IMR-90 (cell line): ENCODE measurements around the gene ISG20L2. TPM values are rescaled to one million over a fixed set of nuclear protein-coding genes. Genes with fewer than 3 reads are reported as not detected.
"Not testable (repeated sequence)": the region's sequence is repeated elsewhere in the genome, so short reads cannot be mapped to it uniquely, and the experiment has no call there.

Source experiments
- ATAC-seq: fragments of 200-7000 bp; cut with Tn5 transposase; 2 replicates; pipeline ENCODE4 v1.9.1; 2020; ENCODE audit warnings: low read depth, mild to moderate bottlenecking, moderate library complexity
- BruUV-seq: library from RNA; stranded (reverse); fragments of 400-500 nt; replicated peaks from 2 replicates; lab custom pipeline; 2021; lab: Mats Ljungman, UMichigan
- CTCF ChIA-PET: fragments of 300-600 bp; formaldehyde crosslinking; extraction: SDS; loops from one replicate; lab custom pipeline; 2021; ENCODE audit warnings: antibody characterized with exemption; lab: Yijun Ruan, JAX
- POLR2A ChIA-PET: fragments of 300-600 bp; sonication (Branson Sonifier 250); formaldehyde crosslinking; loops from one replicate; lab custom pipeline; 2022; ENCODE audit warnings: antibody characterized with exemption; ENCODE audit not compliant: unreplicated experiment; lab: Charles Lee
- DNase-seq: peaks from one replicate; pipeline ENCODE4 v3.0.0; 2013
- H2AFZ ChIP-seq: replicated peaks from 2 replicates; pipeline ENCODE3; 2013; ENCODE audit warnings: low read length, mild to moderate bottlenecking; ENCODE audit not compliant: poor library complexity
- H2AK5ac ChIP-seq: 2 replicates; pipeline ENCODE4 v1.6.1; 2013; ENCODE audit warnings: low read depth, low read length, inconsistent platforms
- H2AK9ac ChIP-seq: replicated peaks from 2 replicates; pipeline ENCODE3; 2013; ENCODE audit warnings: mild to moderate bottlenecking, low read depth, low read length, moderate library complexity; ENCODE audit not compliant: poor library complexity
- H2BK120ac ChIP-seq: 2 replicates; pipeline ENCODE4 v1.6.1; 2013; ENCODE audit warnings: low read depth, low read length, inconsistent platforms
- H2BK15ac ChIP-seq: 3 replicates; pipeline ENCODE4 v1.6.1; 2013; ENCODE audit warnings: low read depth, low read length, inconsistent platforms
- H2BK20ac ChIP-seq: 2 replicates; pipeline ENCODE4 v1.6.1; 2013; ENCODE audit warnings: low read depth, mild to moderate bottlenecking, inconsistent platforms, low read length, moderate library complexity
- H2BK5ac ChIP-seq: 2 replicates; pipeline ENCODE4 v1.6.1; 2013; ENCODE audit warnings: mild to moderate bottlenecking, low read depth, low read length, inconsistent platforms; ENCODE audit not compliant: poor library complexity, severe bottlenecking
- H3K14ac ChIP-seq: replicated peaks from 2 replicates; pipeline ENCODE4 v1.6.1; 2013; ENCODE audit warnings: low read depth, low read length, inconsistent platforms
- H3K18ac ChIP-seq: 2 replicates; pipeline ENCODE4 v1.6.1; 2013; ENCODE audit warnings: low read depth, low read length, control low read depth
- H3K23ac ChIP-seq: 2 replicates; pipeline ENCODE4 v1.6.1; 2013; ENCODE audit warnings: low read depth, low read length, inconsistent platforms
- H3K27ac ChIP-seq: 2 replicates; pipeline ENCODE4 v1.5.1; 2013; ENCODE audit warnings: mild to moderate bottlenecking, control low read depth, low read length; ENCODE audit not compliant: insufficient read depth
- H3K27me3 ChIP-seq: 2 replicates; pipeline ENCODE4 v1.6.1; 2013; ENCODE audit warnings: low read length; ENCODE audit not compliant: control insufficient read depth, insufficient read depth
- H3K36me3 ChIP-seq: 2 replicates; pipeline ENCODE4 v1.6.1; 2013; ENCODE audit warnings: low read length, mixed read lengths; ENCODE audit not compliant: control insufficient read depth, insufficient read depth
- H3K4ac ChIP-seq: 2 replicates; pipeline ENCODE4 v1.6.1; 2013; ENCODE audit warnings: low read depth, low read length, inconsistent platforms
- H3K4me1 ChIP-seq: 2 replicates; pipeline ENCODE4 v1.6.1; 2013; ENCODE audit warnings: low read length, mixed read lengths; ENCODE audit not compliant: control insufficient read depth, insufficient read depth
- H3K4me2 ChIP-seq: 2 replicates; pipeline ENCODE4 v1.6.1; 2013; ENCODE audit warnings: low read depth, mild to moderate bottlenecking, control low read depth, low read length, moderate library complexity
- H3K4me3 ChIP-seq: 2 replicates; pipeline ENCODE4 v1.5.1; 2013; ENCODE audit warnings: low read depth, mild to moderate bottlenecking, control low read depth, low read length, moderate library complexity; ENCODE audit not compliant: insufficient read depth
- H3K56ac ChIP-seq: 2 replicates; pipeline ENCODE4 v1.6.1; 2013; ENCODE audit warnings: low read length, inconsistent platforms; ENCODE audit not compliant: insufficient read depth; ENCODE audit errors: extremely low read depth
- H3K79me1 ChIP-seq, 2 experiments: 2 replicates each; pipeline ENCODE4 v1.6.1; 2013; ENCODE audit warnings: low read length in 2 of 2, inconsistent platforms in 1 of 2, low read depth in 1 of 2
- H3K9ac ChIP-seq: 2 replicates; pipeline ENCODE4 v1.6.1; 2013; ENCODE audit warnings: low read depth, low read length, control low read depth
- H3K9me1 ChIP-seq: 2 replicates; pipeline ENCODE4 v1.6.1; 2013; ENCODE audit warnings: low read length, inconsistent platforms; ENCODE audit not compliant: insufficient read depth
- H3K9me3 ChIP-seq: 2 replicates; pipeline ENCODE4 v1.6.1; 2013; ENCODE audit warnings: low read length; ENCODE audit not compliant: control insufficient read depth, insufficient read depth
- H4K20me1 ChIP-seq: 2 replicates; pipeline ENCODE4 v1.6.1; 2013; ENCODE audit warnings: low read length, inconsistent platforms; ENCODE audit not compliant: insufficient read depth
- H4K5ac ChIP-seq: 2 replicates; pipeline ENCODE4 v1.6.1; 2013; ENCODE audit warnings: mild to moderate bottlenecking, low read depth, low read length, control low read depth
- H4K8ac ChIP-seq, 2 experiments: 2 replicates each; pipeline ENCODE4 v1.6.1; 2013; ENCODE audit warnings: low read depth in 2 of 2, low read length in 2 of 2, control low read depth in 1 of 2, inconsistent platforms in 1 of 2
- H4K91ac ChIP-seq: 2 replicates; pipeline ENCODE4 v1.6.1; 2013; ENCODE audit warnings: low read depth, low read length, inconsistent platforms; ENCODE audit not compliant: insufficient read depth
- WGBS, 2 experiments: methylation state at CpG; one replicate each; pipeline versions ENCODE4 v1.1.5 to v1.1.7; 2013; ENCODE audit warnings: missing lambda C conversion rate in 2 of 2; ENCODE audit not compliant: insufficient read length in 1 of 2; ENCODE audit errors: extremely low coverage in 2 of 2; 5-methylcytosine and 5-hydroxymethylcytosine counted together
- dilution Hi-C: fragments of 300-500 bp; cut with HindIII; formaldehyde crosslinking; loops from one replicate; pipeline ENCODE4 v1.14.3; 2018; ENCODE audit warnings: low sequenced_read_pairs; ENCODE audit not compliant: unreplicated experiment
- in situ Hi-C: fragments of 300-500 bp; cut with MboI; formaldehyde crosslinking; loops from 3 replicates; pipeline ENCODE4 v1.14.3; 2019; ENCODE audit warnings: low sequenced_read_pairs, inconsistent platforms, mixed read lengths
- intact Hi-C: fragments of 100-400 bp; cut with micrococcal nuclease; formaldehyde crosslinking; loops from 2 replicates; pipeline ENCODE4 v1.10.0; 2022
- polyA plus RNA-seq, 3 experiments: library from polyadenylated mRNA; depleted of rRNA; stranded (reverse); fragments of >200 nt; gene quantifications; 2 replicates each; pipeline ENCODE4 v1.2.3, GENCODE V29; 2012; ENCODE audit warnings: low replicate concordance in 1 of 3
- total RNA-seq: library from RNA; depleted of rRNA; stranded (reverse); fragments of >200 nt; gene quantifications from 2 replicates; pipeline ENCODE4 v1.2.3, GENCODE V29; 2012

ISG20L2 gene
- total and polyA plus RNA-seq, 2 of the 4 experiments (the other 2 are of a cell fraction): 17.0 to 27.3 TPM

GRCh38 chr1:156765136-156765535 is 36.6 kb upstream of the ISG20L2 start:
- dilution Hi-C loops, H3K9ac ChIP-seq, H4K91ac ChIP-seq, H3K9me3 ChIP-seq, H4K5ac ChIP-seq, H3K14ac ChIP-seq, intact Hi-C loops, H3K56ac ChIP-seq, H2BK20ac ChIP-seq, H3K27ac ChIP-seq, BruUV-seq, POLR2A ChIA-PET, H2BK120ac ChIP-seq, H3K4me3 ChIP-seq, H2BK5ac ChIP-seq, H2AK5ac ChIP-seq, H3K23ac ChIP-seq, H2AK9ac ChIP-seq, H3K9me1 ChIP-seq, DNase-seq, H4K8ac ChIP-seq, H3K4ac ChIP-seq, H2BK15ac ChIP-seq, H3K4me2 ChIP-seq, in situ Hi-C loops, H2AFZ ChIP-seq, H3K18ac ChIP-seq, H3K27me3 ChIP-seq, H3K4me1 ChIP-seq, CTCF ChIA-PET, ATAC-seq, H3K36me3 ChIP-seq: not testable (repeated sequence)
- Histone ChIP-seq H4K20me1 (peaks cover 16% of the 10 kb centered on the region; the same call in 1 of the 2 replicates), H3K79me1 (peaks cover 10 to 30% of the 10 kb centered on the region in 2 experiments; a peak in 3 of 4 replicates)
- no CpG with 5 or more reads among the region's 15 CpGs for WGBS, 2 experiments
